HG03565 (cell line): Measurements from ENCODE around the gene ZNF407.

Experiments used
- ATAC-seq: cut with Tn5 transposase; IDR thresholded peaks from one replicate; pipeline ENCODE4 v1.9.1; 2021; ENCODE audit warnings: mild to moderate bottlenecking, moderate library complexity; ENCODE audit not compliant: unreplicated experiment

ZNF407 gene

GRCh38 chr18:74715865-74716712 lies 118.4 kb downstream of the ZNF407 start:
- no peak for ATAC-seq

GRCh38 chr18:74718312-74718711 lies 120.6 kb downstream of the ZNF407 start:
- ATAC-seq = no peak

GRCh38 chr18:74722237-74722636 lies 124.6 kb downstream of the ZNF407 start:
- no peak for ATAC-seq

- ATAC-seq = no peak
Measured at GRCh38 chr18:74724186-74724585, 126.5 kb downstream of the ZNF407 start.

- no peak for ATAC-seq
Measured at GRCh38 chr18:74725690-74726089, 128.0 kb downstream of the ZNF407 start.

GRCh38 chr18:74728586-74728985 lies 130.9 kb downstream of the ZNF407 start:
- no peak for ATAC-seq

- ATAC-seq = no peak
Measured at GRCh38 chr18:74731097-74731496, 133.4 kb downstream of the ZNF407 start.

GRCh38 chr18:74732380-74732779 lies 134.7 kb downstream of the ZNF407 start:
- no peak for ATAC-seq

- ATAC-seq = no peak
Measured at GRCh38 chr18:74733598-74733997, 135.9 kb downstream of the ZNF407 start.

GRCh38 chr18:74734013-74734444 lies 136.4 kb downstream of the ZNF407 start:
- ATAC-seq = no peak

- no peak for ATAC-seq
Measured at GRCh38 chr18:74739926-74740325, 142.3 kb downstream of the ZNF407 start.

- no peak for ATAC-seq
Measured at GRCh38 chr18:74742573-74743243, 145.0 kb downstream of the ZNF407 start.

- ATAC-seq = no peak
Measured at GRCh38 chr18:74745633-74746403, 148.1 kb downstream of the ZNF407 start.

GRCh38 chr18:74748809-74749208 lies 151.1 kb downstream of the ZNF407 start:
- ATAC-seq = no peak

GRCh38 chr18:74758995-74759394 lies 161.3 kb downstream of the ZNF407 start:
- ATAC-seq = no peak

GRCh38 chr18:74760026-74760425 lies 162.4 kb downstream of the ZNF407 start:
- no peak for ATAC-seq

GRCh38 chr18:74760436-74760835 lies 162.8 kb downstream of the ZNF407 start:
- no peak for ATAC-seq

- no peak for ATAC-seq
Measured at GRCh38 chr18:74766251-74766650, 168.6 kb downstream of the ZNF407 start.

- no peak for ATAC-seq
Measured at GRCh38 chr18:74768096-74768495, 170.4 kb downstream of the ZNF407 start.

GRCh38 chr18:74773171-74773624 lies 175.5 kb downstream of the ZNF407 start:
- ATAC-seq = peak; percentile 78

- ATAC-seq = no peak
Measured at GRCh38 chr18:74774486-74774885, 176.8 kb downstream of the ZNF407 start.
